Stimulated activated CD4-positive, alpha-beta T cell treated with anti-CD3 and anti-CD28 coated beads, Interleukin-1b, Interleukin-23, amount 100 ng/mL, for 24 hours (primary cell): Measurements from ENCODE around the gene CEP170B.
"Not testable (repeated sequence)": the region's sequence is repeated elsewhere in the genome, so short reads cannot be mapped to it uniquely, and the experiment has no call there.

Source experiments
- DNase-seq, 4 experiments: peaks; one replicate each; pipeline ENCODE4 v3.0.0-alpha.2; 2020; ENCODE audit warnings: low read depth in 4 of 4, low spot score in 1 of 4

Gene CEP170B

GRCh38 chr14:104877806-104878550, 12.9 kb downstream of the CEP170B start:
- no peak for DNase-seq

- DNase-seq: no peak
These were observed 13.5 kb downstream of the CEP170B start for GRCh38 chr14:104878582-104878981.

- DNase-seq: no peak
These were observed 14.3 kb downstream of the CEP170B start for GRCh38 chr14:104879201-104879982.

GRCh38 chr14:104879983-104880565, 15.0 kb downstream of the CEP170B start:
- DNase-seq: no peak

GRCh38 chr14:104880584-104881210, 15.6 kb downstream of the CEP170B start:
- no peak for DNase-seq

GRCh38 chr14:104881369-104881979, 16.4 kb downstream of the CEP170B start:
- DNase-seq: no peak

GRCh38 chr14:104882325-104882973, 17.4 kb downstream of the CEP170B start:
- DNase-seq: no peak

- DNase-seq: no peak
These were observed 18.1 kb downstream of the CEP170B start for GRCh38 chr14:104882991-104883660.

GRCh38 chr14:104883681-104884361, 18.8 kb downstream of the CEP170B start:
- no peak for DNase-seq

GRCh38 chr14:104884381-104884780, 19.3 kb downstream of the CEP170B start:
- DNase-seq: not testable (repeated sequence)

GRCh38 chr14:104885031-104885972, 20.2 kb downstream of the CEP170B start:
- no peak for DNase-seq

- DNase-seq: no peak
These were observed 21.1 kb downstream of the CEP170B start for GRCh38 chr14:104885973-104886689.

- DNase-seq: no peak
These were observed 21.9 kb downstream of the CEP170B start for GRCh38 chr14:104886690-104887622.

- no peak for DNase-seq
These were observed 22.8 kb downstream of the CEP170B start for GRCh38 chr14:104887623-104888488.

GRCh38 chr14:104888489-104889374, 23.7 kb downstream of the CEP170B start:
- DNase-seq: no peak
